GM18508 (cell line): ENCODE measurements around the gene COL6A3.
"Not testable (repeated sequence)": the region's sequence is repeated elsewhere in the genome, so short reads cannot be mapped to it uniquely, and the experiment has no call there.

Experiments
- ATAC-seq: cut with Tn5 transposase; IDR thresholded peaks from one replicate; pipeline ENCODE4 v1.9.1; 2021; ENCODE audit warnings: moderate number of reproducible peaks; ENCODE audit not compliant: insufficient read depth, unreplicated experiment

Gene COL6A3

DNA sequence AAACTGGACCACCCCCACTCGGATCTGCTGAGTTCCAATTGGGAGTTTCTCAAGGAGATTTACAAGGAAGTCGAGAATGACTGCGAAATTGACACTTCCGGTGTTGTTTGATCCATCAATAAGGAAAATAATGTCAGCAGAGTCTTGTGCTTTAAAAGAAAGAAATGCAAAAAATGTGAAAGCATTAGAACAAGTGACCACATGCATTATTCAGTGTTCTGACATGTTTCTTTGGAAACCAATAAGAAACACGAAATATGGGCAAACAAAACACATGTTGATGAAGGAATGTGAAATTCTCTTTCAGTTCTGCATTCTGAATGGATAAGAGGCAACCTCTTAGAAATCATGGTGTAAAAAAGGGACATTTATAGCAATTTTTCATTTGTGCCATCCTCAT is 25.9 kb downstream of the COL6A3 start:
- no peak for ATAC-seq

DNA sequence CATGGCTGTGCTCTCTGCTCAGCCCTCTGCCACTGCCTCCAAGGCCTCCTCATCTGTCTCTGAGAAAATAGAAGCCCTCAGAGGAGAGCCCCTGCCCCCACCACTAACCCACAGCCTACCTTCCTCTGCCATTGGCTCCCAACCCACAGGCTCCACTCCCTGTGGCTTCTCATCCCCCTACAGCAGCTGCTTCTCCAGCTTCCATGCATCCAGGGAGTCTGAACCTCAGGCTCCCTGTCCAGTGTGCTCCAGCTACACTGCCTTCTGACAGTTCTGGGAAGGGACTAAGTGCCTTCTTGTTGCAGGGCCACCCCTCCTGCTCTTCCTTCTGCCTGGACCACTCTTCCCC is 29.3 kb downstream of the COL6A3 start:
- no peak for ATAC-seq

DNA sequence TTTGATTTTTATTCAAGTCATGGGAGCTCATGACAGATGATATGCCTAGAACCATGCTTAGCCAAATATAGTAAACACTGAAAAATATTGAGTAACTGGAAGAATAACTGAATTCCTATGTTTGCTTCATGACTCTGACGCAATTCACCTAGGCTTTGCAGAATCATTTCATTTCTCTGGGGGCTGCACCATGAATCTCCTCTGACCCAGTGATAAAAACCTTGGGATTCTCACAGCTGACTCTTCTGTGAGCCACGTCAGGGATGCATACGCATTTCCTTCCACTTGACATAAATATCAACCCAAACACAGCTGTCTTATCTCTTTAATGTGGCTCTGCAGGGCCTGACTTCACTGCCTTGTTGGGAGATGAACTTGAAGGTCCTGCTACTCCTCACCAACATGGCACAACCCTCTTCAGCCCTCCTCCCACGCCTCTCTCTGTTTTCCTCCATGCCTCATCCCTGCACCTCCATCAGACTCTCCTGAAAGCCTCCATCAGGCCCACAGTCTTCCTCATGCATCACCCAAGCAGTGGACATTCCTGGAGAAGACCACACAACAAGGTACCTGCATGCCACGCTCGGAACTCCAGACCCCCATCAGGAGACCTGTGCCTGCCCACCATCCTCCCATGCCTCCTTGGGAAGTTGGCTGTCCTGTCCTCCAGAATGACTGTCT is 29.8 kb downstream of the COL6A3 start:
- no peak for ATAC-seq

DNA sequence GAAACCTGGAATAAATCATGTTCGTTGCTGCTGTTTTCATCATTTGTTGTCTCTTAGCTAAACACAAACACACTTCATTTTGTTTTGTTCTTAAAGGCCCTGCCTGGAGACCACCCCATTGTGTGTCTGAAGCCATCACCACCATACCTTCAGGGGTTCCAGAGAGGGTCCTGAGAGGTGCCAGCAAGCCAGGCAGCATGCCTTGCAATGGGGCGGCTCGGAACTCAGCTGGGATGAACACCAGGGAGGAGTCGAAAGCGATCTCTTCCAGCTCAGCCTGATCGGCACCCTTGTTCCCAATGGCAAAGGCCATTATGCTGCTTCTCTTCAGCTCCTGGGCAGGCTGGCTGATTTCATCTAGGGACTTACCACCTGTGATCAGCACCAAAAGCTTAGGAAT is 33.2 kb downstream of the COL6A3 start:
- ATAC-seq: no peak

DNA sequence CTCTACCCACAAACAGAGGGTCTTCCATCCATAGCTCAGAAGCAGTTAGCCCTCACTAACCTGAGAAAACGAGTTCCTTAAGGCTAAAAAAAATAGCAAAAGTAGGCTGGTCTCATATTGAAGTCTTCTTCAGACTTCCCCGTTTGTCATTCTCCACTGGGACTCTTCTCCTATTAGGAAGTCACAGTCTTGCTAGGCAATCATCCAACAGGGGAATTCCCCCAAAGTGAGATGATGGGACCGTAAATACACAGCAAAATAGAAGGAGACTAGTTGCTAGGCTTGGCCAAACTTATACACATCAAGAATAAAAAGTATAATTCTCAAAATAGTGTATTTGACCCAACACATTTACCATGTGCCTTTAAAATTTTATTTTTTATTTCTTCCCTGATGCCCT is 34.3 kb downstream of the COL6A3 start:
- no peak for ATAC-seq

DNA sequence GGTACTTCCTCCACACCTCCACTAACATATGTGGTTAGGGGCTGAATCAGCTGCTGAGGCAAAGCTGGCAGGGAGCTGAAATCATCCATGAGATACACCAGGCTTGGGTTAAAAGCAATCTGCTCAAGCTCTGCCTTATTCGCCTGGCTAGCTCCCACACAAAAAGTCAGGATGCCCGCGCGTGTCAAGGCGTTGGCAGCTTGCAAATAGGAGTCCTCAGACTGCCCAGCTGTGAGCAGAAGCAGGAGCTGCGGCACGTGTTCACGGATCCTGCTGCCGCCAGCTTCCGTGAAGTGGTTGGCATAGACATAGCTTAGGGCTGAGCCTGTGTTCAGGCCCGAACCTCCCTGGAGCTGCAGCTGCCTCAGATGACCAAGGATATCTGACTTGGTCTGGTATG is 35.3 kb downstream of the COL6A3 start:
- no peak for ATAC-seq

DNA sequence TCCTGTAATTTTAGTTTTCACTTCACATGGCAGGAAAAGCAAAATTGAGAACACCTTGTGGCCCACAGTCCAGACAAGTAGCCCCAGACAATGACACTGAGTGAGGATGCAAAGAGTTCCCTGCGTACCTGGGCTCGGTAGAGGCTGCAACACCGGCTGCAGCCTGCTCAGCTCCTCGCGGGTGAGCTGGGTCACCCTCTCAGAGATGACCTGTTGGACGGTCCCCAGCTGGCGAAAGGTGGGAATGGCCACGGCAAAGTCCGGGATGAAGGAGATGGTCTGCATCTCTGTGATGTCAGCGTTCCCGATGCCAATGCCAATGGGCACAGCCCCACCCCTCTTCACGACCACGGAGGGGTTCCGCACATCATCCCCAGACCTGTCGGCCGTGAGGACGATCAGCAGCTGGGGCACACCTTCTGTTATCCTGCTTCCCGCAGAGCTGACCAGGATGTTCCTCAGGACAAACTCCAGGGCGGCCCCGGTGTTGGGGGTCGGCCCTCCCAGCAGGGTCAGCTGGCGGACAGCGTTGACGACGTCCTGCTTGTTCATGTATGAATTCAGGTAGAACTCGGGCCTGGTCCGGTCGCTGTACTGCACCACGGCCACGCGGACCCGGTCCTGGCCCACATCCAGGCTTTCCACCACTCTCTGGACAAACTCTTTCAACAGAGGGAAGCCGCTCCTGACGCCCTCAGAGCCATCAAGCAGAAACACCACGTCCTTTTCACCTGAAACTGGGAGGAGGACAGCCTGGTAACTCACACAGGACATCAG is 39.5 kb downstream of the COL6A3 start:
- ATAC-seq: no peak

DNA sequence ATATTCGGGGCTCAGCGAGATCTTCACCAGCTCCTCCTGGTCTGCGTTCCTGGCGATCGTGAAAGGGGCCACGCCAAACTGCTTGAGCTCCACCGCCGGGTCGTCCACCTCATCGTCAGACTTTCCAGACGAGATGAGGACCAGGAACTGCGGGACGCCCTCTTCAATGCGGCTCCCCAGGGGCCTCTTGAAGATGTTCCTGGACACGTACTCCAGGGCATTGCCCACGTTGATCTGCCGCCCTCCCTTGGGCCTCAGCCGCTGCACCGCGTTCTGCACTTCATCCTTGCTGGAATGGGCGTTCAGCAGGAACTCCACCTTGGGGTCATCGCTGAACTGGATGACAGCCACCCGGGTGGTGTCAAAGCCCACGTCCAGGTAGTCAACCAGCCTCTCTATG is 42.1 kb downstream of the COL6A3 start:
- no peak for ATAC-seq

DNA sequence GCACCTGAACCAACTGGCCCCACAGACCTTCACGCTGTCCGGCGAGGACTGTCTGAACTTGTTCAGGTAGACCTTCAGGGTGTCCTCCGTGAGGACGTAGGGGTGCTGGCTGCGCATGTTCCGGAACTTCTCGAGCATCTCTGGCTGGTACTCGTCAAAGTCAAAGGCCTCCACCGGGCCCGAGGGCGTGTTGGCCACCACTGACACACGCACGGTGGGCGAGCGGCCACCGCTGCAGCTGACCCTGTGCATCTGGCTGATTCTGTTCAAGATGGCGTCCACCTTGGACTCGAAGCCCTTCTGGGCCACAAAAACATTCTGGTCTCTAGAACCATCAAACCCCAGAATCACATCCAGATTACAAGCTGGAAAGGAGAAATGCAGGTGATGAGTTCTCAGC is 48.3 kb downstream of the COL6A3 start:
- ATAC-seq: no peak

DNA sequence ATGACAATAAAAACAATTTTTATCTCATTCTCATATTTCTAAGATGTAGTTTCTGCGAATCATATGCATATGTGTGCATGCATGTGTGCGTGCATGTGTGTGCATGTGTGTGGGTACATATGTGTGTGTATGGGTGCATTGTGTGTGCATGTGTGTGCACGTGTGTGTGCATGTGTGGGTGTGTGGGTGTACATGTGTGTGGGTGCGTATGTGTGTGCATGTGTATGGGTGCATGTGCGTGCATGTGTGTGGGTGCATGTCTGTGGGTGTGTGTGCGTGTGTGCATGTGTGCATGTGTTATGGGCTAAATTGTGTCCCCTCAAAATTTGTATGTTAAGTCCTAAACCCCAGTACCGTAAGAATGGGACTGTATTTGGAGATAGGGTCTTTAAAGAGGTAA is 49.3 kb downstream of the COL6A3 start:
- ATAC-seq: no peak

DNA sequence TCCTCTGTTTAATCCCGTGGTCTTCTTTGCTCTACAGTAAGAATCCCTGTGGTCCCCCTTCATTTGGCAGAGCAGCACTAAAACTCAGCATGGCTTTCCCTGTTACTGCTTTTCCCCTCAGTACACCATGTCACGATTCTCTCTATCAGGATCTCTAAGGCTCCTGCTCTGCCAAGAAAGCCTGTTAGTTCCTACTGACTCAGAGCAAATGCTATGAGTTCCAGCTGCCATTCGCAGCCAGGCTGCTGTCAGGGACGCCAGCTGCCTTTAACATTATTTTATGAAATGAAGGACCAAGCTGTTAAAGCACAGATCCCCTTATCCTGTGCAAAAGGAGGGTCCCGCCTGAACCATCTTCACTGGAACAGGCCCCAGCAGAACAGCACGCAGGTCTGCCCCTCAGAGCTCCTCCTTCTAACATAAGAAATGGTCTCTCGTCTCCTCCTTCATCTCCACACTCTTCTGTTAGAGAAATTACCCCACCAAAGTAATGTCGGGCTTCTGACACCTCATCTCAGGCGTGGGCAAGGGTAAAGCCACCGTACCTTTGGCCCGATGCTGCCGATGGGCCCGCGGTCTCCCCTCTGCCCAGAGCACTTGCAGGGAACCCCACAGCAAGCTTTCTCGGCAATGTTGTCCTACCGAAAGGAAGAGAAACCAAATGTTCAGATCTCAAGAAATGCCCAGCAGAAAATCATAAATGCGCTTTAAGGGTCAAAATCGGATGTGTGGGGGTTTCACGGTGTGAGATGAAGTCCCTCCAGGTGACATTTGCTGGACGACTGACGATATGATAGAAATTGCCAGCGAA is 52.6 kb downstream of the COL6A3 start:
- no peak for ATAC-seq

DNA sequence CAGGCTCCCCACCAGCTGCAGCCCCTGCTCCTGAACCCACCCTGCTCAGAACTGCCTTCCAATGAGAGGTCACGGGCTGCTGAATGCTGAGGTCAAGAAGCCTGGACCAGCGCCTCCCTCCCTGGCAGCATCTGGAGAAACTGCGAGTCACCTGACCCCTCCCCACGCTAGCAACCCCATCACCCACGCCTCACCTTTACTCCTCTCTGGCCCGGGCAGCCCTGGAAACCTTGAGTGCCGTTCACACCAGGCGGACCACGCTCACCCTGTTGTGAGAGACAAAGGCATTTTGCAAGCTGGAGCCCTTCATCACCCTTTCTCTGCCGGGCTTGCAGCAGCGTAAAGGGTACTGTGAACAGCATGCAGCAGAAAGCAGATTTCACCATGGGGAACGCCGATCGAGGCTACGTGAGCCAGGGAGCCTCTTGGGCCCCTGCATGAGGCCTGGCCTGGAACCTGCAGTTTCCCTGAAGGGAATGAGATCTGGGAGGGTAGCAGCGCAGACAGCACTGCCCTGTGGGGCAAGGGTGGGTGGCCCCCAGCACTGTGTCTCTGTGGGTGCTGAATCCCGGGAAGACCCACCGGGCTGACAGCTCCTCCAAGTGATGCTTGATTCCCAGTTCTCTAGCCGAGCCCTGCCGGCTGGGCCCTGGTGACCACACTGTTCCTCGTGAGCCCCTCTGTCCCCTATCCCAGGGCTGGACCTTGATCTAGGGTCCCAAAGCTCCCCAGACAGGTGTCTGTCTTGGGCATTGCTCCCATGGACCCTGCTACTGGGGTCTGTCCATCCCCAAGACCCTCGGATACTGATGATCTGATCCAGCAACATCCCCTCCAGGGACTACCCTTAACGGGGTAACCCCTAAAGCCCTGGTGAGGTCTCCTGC is 53.8 kb downstream of the COL6A3 start:
- ATAC-seq: no peak

DNA sequence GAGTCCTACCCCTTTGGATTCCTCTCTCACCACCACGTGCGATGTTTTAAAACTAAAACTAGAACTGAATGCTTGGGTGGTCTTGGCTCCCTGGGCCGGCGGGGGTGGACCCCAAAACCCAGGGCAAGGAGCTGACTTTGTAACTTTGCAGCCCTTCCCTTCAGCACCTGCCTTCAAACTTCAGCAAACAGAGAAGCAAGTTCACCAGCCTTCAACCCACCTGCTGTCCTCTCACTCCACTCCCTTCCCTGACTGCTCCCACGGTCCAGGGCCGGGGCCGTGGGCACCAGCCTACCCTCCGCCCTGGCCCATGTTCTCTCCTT is 54.5 kb downstream of the COL6A3 start:
- no peak for ATAC-seq

DNA sequence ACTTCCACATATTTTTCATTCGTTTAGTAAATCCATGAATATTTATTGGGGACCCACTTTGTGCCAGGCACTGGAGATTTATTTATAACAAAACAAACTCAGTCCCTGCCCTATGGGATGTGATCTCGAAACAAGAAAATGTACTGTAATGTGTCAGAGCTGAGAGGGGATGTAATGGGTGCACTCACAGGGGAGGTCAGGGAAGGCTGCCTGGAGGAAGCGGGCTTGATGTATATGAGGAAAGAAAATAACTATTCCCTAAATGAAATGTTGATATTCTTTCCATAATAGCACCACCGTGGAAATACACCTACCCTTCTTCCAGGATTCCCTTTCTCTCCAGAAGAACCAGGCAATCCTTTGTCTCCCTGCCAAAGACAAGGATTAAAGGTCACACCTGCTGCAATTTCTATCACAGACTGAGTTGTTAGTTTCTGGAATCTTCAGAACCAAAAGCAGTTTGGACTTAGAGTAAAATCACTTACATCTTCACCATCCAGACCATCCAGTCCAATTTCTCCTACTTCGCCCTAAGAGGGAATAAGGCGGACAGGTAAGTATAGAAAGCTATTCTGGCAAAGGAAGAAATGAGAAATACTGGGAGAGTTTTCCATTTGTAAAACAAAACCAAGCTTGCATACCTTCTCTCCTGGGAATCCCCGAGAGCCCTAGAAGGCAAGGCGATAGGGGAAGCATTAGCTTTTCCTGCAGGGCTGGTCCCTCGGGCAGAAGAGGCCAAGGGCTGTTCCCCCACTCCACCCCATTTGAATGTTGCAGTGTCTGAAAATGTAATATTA is 55.0 kb downstream of the COL6A3 start:
- no peak for ATAC-seq

DNA sequence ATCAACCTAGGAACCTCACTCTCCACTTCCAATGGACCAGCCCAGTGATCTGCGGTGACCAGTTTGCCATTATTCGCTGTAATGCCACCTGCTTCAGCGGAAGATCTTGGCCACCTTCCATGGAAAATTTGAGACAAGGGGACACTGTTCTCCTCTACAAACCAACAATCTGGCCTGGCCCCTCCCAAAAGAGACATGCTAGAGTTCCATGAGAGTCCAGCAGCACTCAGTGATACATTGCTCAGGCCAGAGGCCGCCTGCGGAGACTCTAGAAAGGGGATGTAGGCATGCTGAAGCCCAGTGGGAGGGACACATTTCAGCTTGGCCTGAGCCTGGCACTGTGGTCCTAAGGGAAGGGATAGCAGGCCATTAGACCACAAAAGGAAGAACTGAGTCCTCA is 58.3 kb downstream of the COL6A3 start:
- ATAC-seq: no peak

DNA sequence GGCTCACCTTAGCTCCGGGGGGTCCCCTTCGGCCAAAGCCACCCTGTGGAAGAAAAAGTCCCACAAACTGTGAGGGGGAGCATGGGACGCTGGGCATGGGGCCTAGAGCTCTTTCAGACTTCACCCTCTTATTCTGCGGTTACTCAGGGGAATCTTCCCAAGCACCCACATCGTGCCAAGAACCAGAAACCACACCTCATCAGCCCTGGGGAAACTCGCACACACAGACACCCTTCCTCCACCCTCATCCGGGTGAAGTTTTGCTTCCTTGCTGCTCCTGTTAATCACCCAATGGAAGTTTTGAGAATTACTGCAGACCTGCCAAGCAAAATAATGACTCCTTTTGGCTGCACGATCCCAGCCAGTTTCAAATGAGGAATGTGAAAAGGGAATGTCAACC is 59.1 kb downstream of the COL6A3 start:
- no peak for ATAC-seq

DNA sequence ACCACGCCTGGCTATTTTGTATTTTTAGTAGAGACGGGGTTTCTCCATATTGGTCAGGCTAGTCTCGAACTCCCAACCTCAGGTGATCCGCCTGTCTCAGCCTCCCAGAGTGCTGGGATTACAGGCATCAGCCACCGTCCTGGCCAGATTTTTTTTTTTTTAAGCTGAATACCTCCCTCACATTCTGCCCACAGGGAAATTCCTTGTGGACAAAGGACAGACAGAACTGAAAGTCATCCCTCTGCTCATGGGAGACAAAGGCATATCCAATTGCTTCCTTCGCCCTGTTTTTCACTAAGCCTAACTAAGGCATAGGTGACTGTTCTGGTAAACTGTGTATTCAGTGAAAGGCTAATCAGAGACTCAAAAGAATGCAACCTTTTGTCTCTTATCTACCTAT is 59.8 kb downstream of the COL6A3 start:
- not testable (repeated sequence) for ATAC-seq

DNA sequence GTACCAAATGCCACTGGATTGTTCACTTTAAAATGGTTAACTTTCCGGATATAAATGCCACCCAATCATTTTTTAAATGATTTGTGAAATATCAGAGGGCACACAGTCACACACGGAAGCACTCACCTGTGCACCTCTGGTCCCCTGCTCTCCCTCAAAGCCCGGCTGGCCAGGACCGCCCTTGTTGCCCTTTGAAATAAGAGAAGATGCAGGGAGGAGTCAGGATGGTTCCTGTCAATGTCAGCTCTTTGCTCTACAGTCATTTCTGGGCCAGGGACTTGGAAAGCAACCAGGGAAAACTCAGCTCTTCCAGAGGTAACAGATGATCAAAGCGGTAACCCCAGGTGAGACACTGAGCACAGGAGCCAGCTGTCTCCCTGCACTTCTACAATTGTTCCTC is 60.7 kb downstream of the COL6A3 start:
- no peak for ATAC-seq

DNA sequence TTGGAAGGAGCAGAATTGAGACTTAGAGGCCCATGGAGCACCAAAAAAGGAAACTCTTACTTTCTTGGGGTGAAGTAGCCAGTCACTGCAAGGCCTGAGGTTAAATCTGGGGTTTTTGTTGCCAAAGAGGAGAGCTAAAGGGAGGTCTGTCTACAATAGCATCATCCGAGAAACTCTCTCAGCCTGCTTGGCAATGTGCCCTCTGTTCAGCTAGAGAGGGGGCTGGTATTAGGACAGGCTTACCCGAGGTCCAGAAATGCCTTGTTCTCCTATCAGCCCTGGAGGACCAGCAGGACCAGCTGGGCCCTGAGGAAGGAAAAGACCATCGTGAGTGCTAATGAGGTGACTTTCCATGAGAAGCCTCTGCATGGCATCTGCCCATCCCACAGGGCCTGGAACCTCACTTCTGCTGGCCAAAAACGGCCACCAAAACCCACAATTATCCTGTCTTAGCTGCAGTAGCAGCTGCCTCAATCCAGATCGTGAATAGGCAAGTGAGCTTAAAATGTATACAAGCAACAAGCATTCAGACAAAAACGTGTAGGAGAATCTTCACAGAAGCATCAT is 61.6 kb downstream of the COL6A3 start:
- ATAC-seq: no peak
